Measurements from ENCODE around the gene PDE4C.

DNA sequence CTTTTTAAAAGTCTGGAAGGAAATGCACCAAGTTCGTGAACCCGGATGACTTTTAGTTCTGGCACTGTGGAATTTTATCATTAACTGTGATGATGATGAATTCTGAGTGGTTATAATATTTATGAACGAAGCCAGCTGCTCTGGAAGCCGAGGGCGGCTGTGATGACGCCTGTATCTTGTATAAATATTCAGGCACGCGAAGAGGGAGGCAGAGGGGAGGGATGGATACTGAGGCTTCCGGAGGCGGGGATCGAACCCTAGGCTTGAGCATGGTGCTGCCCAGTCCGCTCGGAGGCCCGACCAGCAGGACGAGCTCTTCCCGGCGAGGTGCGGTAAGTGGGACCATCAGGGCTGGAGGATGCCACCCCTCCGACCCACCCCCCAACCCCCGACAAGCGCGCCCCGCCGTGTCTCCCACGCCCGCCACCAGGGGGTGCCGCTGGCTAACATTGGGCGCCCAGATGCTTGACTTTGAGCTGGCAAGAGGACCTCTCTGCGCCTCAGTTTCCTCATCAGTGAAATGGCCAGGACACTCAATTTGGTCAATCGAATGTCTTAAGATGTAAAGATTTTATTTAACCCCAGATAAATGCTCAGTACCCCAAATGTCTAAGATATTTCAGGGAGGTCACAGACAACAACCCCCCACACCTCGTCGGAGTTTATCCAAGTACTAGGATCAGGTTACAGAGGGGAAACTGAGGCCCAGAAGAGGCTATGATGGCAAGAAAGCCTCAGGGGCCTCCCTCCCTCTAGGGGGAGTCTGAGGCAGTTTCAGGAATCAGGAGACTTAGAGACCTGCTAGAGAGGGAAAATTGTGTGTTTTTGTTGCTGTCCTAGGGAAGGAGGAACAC is 17.9 kb downstream of the PDE4C start:
- peak; percentile 64 to 76 for TF ChIP-seq RAD21 (CRISPR knock-in tag; conservative IDR thresholded peaks at IDR 0.05 in 1 of 2, IDR thresholded peaks at IDR 0.05 in 1 of 2)
- TF ChIP-seq, protein P1, sequence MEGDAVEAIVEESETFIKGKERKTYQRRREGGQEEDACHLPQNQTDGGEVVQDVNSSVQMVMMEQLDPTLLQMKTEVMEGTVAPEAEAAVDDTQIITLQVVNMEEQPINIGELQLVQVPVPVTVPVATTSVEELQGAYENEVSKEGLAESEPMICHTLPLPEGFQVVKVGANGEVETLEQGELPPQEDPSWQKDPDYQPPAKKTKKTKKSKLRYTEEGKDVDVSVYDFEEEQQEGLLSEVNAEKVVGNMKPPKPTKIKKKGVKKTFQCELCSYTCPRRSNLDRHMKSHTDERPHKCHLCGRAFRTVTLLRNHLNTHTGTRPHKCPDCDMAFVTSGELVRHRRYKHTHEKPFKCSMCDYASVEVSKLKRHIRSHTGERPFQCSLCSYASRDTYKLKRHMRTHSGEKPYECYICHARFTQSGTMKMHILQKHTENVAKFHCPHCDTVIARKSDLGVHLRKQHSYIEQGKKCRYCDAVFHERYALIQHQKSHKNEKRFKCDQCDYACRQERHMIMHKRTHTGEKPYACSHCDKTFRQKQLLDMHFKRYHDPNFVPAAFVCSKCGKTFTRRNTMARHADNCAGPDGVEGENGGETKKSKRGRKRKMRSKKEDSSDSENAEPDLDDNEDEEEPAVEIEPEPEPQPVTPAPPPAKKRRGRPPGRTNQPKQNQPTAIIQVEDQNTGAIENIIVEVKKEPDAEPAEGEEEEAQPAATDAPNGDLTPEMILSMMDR (IDR thresholded peaks at IDR 0.05 in 2 of 3, conservative IDR thresholded peaks at IDR 0.05 in 1 of 3; ENCODE audit: insufficient read depth in 2 of 3, low read depth in 1 of 3, low read length in 3 of 3), result peak; percentile 63 to 86 (median 69)
- TF ChIP-seq, protein P2, sequence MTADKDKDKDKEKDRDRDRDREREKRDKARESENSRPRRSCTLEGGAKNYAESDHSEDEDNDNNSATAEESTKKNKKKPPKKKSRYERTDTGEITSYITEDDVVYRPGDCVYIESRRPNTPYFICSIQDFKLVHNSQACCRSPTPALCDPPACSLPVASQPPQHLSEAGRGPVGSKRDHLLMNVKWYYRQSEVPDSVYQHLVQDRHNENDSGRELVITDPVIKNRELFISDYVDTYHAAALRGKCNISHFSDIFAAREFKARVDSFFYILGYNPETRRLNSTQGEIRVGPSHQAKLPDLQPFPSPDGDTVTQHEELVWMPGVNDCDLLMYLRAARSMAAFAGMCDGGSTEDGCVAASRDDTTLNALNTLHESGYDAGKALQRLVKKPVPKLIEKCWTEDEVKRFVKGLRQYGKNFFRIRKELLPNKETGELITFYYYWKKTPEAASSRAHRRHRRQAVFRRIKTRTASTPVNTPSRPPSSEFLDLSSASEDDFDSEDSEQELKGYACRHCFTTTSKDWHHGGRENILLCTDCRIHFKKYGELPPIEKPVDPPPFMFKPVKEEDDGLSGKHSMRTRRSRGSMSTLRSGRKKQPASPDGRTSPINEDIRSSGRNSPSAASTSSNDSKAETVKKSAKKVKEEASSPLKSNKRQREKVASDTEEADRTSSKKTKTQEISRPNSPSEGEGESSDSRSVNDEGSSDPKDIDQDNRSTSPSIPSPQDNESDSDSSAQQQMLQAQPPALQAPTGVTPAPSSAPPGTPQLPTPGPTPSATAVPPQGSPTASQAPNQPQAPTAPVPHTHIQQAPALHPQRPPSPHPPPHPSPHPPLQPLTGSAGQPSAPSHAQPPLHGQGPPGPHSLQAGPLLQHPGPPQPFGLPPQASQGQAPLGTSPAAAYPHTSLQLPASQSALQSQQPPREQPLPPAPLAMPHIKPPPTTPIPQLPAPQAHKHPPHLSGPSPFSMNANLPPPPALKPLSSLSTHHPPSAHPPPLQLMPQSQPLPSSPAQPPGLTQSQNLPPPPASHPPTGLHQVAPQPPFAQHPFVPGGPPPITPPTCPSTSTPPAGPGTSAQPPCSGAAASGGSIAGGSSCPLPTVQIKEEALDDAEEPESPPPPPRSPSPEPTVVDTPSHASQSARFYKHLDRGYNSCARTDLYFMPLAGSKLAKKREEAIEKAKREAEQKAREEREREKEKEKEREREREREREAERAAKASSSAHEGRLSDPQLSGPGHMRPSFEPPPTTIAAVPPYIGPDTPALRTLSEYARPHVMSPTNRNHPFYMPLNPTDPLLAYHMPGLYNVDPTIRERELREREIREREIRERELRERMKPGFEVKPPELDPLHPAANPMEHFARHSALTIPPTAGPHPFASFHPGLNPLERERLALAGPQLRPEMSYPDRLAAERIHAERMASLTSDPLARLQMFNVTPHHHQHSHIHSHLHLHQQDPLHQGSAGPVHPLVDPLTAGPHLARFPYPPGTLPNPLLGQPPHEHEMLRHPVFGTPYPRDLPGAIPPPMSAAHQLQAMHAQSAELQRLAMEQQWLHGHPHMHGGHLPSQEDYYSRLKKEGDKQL (CRISPR knock-in tag; IDR thresholded peaks at IDR 0.05; ENCODE audit: borderline replicate concordance), result no peak
- TF ChIP-seq GATAD2B (IDR thresholded peaks at IDR 0.05; ENCODE audit: borderline replicate concordance), result no peak
- no peak for TF ChIP-seq GTF2A2 (tag; IDR thresholded peaks at IDR 0.05)
- TF ChIP-seq EZH2 (IDR thresholded peaks at IDR 0.05; ENCODE audit: borderline replicate concordance, low read depth, low read length), result no peak
- no peak for TF ChIP-seq ETV6 (IDR thresholded peaks at IDR 0.05; ENCODE audit: borderline replicate concordance in 1 of 2, low read depth in 2 of 2, low read length in 1 of 2)
- TF ChIP-seq ETV6 (CRISPR knock-in tag; IDR thresholded peaks at IDR 0.05; ENCODE audit: borderline replicate concordance), result no peak
- no peak for TF ChIP-seq CBFB (CRISPR knock-in tag; IDR thresholded peaks at IDR 0.05)
- no peak for TF ChIP-seq KDM2B (CRISPR knock-in tag; IDR thresholded peaks at IDR 0.05)
- TF ChIP-seq KDM1A (IDR thresholded peaks at IDR 0.05), result peak in 1 of 2 experiments; percentile 57; a peak in 1 of 4 replicates
- no peak for TF ChIP-seq FOXJ3 (CRISPR knock-in tag; IDR thresholded peaks at IDR 0.05)
- no peak; the same call in 1 of the 2 replicates for TF ChIP-seq NFATC3 (IDR thresholded peaks at IDR 0.05)
- TF ChIP-seq BMI1 (IDR thresholded peaks at IDR 0.05; ENCODE audit: low read length), result no peak
